C4-2B (cell line): Measurements from ENCODE around the gene ZFAND3.

Experiments used
- ZFX ChIP-seq: fragments of 450-650 bp; IDR thresholded peaks from 2 replicates; pipeline ENCODE4 v1.6.1; 2017
- TF ChIP-seq, protein P1 (sequence below): fragments of 450-650 bp; conservative IDR thresholded peaks from 2 replicates; pipeline ENCODE4 v1.5.1; 2017; ENCODE audit warnings: mild to moderate bottlenecking

DNA sequence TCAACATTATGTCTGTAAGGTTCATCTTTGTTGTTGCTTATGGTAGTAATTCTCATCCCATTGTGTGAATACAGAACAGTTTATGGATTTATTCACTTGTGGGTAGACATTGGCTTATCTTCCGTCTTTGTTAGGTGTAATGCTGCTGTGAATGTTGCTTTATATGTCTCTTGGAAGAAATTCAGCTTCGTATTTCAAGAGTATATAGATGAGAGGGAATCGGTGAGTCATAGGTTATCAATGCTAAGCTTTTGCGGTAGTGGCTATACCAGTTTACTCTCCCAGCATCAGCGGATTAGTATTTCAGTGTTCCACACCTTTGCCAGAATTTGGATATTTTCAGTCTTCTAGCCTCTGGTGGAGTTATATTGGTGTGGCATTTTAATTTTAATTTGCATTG lies 77.8 kb downstream of the ZFAND3 start:
- TF ChIP-seq, protein P1, sequence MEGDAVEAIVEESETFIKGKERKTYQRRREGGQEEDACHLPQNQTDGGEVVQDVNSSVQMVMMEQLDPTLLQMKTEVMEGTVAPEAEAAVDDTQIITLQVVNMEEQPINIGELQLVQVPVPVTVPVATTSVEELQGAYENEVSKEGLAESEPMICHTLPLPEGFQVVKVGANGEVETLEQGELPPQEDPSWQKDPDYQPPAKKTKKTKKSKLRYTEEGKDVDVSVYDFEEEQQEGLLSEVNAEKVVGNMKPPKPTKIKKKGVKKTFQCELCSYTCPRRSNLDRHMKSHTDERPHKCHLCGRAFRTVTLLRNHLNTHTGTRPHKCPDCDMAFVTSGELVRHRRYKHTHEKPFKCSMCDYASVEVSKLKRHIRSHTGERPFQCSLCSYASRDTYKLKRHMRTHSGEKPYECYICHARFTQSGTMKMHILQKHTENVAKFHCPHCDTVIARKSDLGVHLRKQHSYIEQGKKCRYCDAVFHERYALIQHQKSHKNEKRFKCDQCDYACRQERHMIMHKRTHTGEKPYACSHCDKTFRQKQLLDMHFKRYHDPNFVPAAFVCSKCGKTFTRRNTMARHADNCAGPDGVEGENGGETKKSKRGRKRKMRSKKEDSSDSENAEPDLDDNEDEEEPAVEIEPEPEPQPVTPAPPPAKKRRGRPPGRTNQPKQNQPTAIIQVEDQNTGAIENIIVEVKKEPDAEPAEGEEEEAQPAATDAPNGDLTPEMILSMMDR, result no peak
- TF ChIP-seq ZFX, result no peak
